HG03066 (cell line): ENCODE data around the gene AHCTF1.
A peak's percentile ranks its signal among the peaks of the same experiment; 100 is the strongest.

Experiments
- ATAC-seq: cut with Tn5 transposase; IDR thresholded peaks from one replicate; pipeline ENCODE4 v1.9.1; 2021; ENCODE audit warnings: low read depth; ENCODE audit not compliant: unreplicated experiment

AHCTF1 gene, protein sequence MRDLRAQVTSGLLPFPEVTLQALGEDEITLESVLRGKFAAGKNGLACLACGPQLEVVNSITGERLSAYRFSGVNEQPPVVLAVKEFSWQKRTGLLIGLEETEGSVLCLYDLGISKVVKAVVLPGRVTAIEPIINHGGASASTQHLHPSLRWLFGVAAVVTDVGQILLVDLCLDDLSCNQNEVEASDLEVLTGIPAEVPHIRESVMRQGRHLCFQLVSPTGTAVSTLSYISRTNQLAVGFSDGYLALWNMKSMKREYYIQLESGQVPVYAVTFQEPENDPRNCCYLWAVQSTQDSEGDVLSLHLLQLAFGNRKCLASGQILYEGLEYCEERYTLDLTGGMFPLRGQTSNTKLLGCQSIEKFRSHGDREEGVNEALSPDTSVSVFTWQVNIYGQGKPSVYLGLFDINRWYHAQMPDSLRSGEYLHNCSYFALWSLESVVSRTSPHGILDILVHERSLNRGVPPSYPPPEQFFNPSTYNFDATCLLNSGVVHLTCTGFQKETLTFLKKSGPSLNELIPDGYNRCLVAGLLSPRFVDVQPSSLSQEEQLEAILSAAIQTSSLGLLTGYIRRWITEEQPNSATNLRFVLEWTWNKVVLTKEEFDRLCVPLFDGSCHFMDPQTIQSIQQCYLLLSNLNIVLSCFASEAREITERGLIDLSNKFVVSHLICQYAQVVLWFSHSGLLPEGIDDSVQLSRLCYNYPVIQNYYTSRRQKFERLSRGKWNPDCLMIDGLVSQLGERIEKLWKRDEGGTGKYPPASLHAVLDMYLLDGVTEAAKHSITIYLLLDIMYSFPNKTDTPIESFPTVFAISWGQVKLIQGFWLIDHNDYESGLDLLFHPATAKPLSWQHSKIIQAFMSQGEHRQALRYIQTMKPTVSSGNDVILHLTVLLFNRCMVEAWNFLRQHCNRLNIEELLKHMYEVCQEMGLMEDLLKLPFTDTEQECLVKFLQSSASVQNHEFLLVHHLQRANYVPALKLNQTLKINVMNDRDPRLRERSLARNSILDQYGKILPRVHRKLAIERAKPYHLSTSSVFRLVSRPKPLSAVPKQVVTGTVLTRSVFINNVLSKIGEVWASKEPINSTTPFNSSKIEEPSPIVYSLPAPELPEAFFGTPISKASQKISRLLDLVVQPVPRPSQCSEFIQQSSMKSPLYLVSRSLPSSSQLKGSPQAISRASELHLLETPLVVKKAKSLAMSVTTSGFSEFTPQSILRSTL (N-terminal part only)

GRCh38 chr1:246931549-246932365 is at the start of gene AHCTF1:
TSS of gene AHCTF1 (minus strand) at chr1:246931948. CDS start at chr1:246918370, 13,578 bp downstream.
- ATAC-seq: peak; percentile 91

DNA sequence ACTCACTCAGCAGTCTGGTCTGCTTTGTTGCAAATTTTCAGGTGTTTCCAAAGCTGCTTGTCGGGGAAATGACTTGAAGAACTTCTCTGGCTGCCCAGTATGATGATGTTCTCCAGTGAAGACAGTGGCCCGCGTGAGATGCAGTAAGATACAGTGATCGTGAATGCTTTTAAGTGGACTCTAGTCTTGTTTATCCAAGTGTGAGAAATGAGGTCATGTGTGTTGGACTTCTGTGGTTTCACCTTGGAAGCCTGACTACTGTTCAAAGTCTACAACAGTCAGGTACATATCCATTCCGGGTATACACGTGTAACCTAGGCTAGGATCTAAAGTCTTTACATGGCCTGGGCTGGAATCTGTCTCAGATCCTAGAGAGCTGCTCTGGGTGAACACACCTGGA is 47.0 kb upstream of the AHCTF1 start:
- no peak for ATAC-seq

GRCh38 chr1:246978281-246978680 is 46.5 kb upstream of the AHCTF1 start:
- no peak for ATAC-seq

DNA sequence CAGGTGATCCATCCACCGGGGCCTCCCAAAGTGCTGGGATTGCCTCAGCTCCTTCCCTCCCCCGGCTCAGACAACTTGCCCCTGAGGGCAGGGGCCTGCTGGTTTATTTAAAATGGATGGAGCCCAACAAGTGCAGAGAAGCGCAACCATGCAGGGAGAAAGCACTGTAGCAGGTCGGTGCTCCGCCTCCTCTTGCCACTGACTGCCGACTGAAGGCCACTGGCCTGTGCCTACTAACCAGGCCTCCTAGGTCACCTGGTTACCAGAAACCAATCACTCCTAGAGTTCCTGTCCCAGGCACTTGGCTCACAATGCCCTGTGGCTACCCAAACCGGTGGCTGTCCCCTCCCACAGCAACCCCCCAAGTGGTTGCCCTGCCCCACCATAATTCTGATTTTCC is 40.2 kb upstream of the AHCTF1 start:
- ATAC-seq: no peak

DNA sequence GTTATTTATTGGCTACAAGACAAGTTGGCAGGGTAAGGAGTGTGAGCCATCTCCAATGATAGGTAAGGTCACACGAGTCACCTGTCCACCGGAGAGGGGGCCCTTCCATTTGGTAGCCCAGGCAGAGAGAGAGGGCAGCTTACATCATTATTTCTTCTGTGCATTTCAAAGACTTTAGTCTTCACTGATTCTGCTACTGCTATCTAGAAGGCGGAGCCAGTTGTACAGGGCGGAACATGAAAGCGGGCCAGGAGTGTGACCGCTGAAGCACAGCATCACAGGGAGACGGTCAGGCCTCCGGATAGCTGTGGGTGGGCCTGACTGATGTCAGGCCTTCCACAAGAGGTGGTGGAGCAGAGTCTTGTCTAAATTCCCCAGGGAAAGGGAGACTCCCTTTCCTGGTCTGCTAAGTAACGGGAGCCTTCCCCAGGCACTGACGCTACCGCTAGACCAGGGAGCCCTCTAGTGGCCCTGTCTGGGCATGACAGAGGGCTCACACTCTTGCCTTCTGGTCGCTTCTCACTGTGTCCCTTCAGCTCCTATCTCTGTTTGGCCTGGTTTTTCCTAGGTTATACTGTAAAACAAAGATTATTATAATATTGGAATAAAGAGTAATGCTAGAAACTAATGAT is 39.5 kb upstream of the AHCTF1 start:
- no peak for ATAC-seq

- ATAC-seq: no peak
Observed at GRCh38 chr1:246969621-246970020, 37.9 kb upstream of the AHCTF1 start.

DNA sequence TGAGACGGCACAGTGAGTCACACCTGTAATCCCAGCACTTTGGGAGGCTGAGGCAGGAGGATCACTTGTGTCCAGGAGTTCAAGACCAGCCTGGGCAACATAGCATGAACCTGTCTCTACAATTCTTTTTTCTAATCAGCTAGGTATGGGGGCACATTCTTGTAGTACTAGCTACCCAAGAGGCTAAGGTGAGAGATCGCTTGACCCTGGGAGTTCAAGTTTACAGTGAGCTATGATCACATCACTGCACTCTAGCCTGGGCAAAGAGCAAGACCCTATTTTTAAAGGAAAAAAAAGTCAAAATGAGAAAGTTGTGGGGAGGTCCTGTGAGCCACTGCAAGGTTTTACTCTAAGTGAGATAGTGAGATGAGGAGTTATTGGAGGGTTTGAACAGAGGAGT is 34.8 kb upstream of the AHCTF1 start:
- ATAC-seq: no peak

- ATAC-seq: peak; percentile 46
Observed at GRCh38 chr1:246959944-246960693, 28.4 kb upstream of the AHCTF1 start.

DNA sequence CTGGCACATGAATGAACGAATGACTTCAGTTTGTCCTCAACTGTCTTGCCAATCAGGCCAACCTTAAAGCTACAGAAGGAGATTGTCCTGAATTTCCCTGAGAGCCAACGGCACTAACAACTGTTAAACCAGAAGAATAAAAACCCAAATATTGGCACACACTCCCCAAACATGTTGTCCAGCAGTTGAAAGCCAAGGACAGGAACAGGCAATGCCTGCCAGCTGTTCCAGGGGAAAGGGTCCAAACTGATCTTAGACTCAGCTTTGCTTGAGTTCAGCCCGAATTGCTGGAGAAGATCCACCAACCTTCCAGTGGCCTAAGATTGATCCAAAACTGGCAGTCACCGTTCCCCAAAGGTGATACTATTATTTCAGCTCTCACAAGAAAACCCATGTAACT is 22.4 kb upstream of the AHCTF1 start:
- no peak for ATAC-seq

GRCh38 chr1:246951413-246951812 is 19.7 kb upstream of the AHCTF1 start:
- no peak for ATAC-seq

- no peak for ATAC-seq
Observed at GRCh38 chr1:246949956-246950355, 18.2 kb upstream of the AHCTF1 start.

- no peak for ATAC-seq
Observed at GRCh38 chr1:246947255-246947654, 15.5 kb upstream of the AHCTF1 start.

DNA sequence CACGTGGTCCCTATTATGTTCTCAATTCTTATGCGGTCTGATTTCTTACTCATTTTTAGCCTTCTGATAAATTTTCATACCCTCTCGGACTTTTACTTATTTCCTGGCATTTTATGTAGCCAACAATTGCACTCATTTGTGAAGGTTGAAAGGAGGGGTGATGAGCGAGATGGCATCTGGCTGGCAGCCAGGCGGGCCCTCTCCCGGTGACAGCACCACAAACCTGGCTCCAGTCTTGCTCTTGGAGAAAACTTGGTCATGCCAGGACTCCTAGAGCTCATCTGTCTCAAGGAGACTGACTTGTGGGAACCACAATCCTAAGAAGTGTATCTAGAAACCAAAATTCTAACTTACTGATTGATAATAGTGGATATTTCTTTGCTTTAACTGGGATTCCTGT is 14.6 kb upstream of the AHCTF1 start:
- ATAC-seq: no peak

- no peak for ATAC-seq
Observed at GRCh38 chr1:246934765-246935164, 3.0 kb upstream of the AHCTF1 start.

DNA sequence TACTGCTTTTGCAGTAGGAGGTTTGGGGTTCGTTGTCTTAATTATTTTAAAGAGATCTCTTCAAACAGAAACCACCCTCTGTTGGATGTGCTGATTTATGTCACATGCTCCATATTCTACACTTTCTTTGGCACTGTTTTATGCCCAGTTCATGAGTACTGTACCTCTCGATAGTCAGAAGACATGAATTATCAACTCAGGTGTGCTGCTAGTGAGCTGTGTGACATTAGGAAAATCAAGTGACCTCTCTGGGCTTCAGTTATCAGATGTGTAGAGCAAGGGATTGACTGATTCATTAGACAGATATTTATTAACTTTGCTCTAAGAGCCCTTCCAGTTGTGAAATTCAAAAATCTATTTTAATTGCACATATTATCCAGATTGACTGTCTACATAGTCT is 2.1 kb upstream of the AHCTF1 start:
- ATAC-seq: no peak

- no peak for ATAC-seq
Observed at GRCh38 chr1:246932366-246932700, 585 bp upstream of the AHCTF1 start.

- peak; percentile 28 for ATAC-seq
Observed at GRCh38 chr1:246930830-246931548, 759 bp downstream of the AHCTF1 start.

- no peak for ATAC-seq
Observed at GRCh38 chr1:246925997-246926626, 5.6 kb downstream of the AHCTF1 start.
